ENCODE data around the gene UBXN11. TPM values are rescaled to one million over a fixed set of nuclear protein-coding genes. Genes with fewer than 3 reads are reported as not detected.

Gene UBXN11
- total RNA-seq, 4 donors from 2014 or later = 10.4 to 29.9 (median 16.7) TPM

- TF ChIP-seq CTCF (IDR thresholded peaks at IDR 0.05; ENCODE audit: low read depth) = no peak
Measured at GRCh38 chr1:26239936-26240335, 66.5 kb downstream of the UBXN11 start.

- TF ChIP-seq CTCF (IDR thresholded peaks at IDR 0.05; ENCODE audit: low read depth) = no peak
Measured at GRCh38 chr1:26237230-26237966, 69.0 kb downstream of the UBXN11 start.

- TF ChIP-seq CTCF (IDR thresholded peaks at IDR 0.05; ENCODE audit: low read depth) = no peak
Measured at GRCh38 chr1:26234644-26235370, 71.6 kb downstream of the UBXN11 start.

- no peak for TF ChIP-seq CTCF (IDR thresholded peaks at IDR 0.05; ENCODE audit: low read depth)
Measured at GRCh38 chr1:26233903-26234643, 72.4 kb downstream of the UBXN11 start, which contains the start of gene CEP85. CEP85 (plus strand) TSS chr1:26234200; CDS start chr1:26239784, 5,584 bp downstream.

Other genes with a start within 250 kb of the UBXN11 start
- gene TRIM63, start 239.0 kb downstream of the UBXN11 start, total RNA-seq = 1 to 10 TPM in 3 of 4 donors, under 1 TPM in 1; 0.51 to 1.6 (median 1.2) TPM
- gene PDIK1L, start 194.8 kb downstream of the UBXN11 start, total RNA-seq = 1 to 10 TPM; 5.8 to 9.3 (median 8.3) TPM
- 10 to 100 TPM in 1 of 4 donors, 1 to 10 TPM in 2, under 1 TPM in 1; 0.98 to 11.0 (median 5.5) TPM for gene FAM110D, start 147.6 kb downstream of the UBXN11 start, total RNA-seq
- gene C1orf232, start 137.7 kb downstream of the UBXN11 start, total RNA-seq = not detected
- gene ZNF593, start 136.7 kb downstream of the UBXN11 start, total RNA-seq = 10 to 100 TPM; 17.7 to 32.0 (median 26.9) TPM
- gene ZNF593OS, start 134.8 kb downstream of the UBXN11 start, total RNA-seq = not detected
- gene CNKSR1, start 129.1 kb downstream of the UBXN11 start, total RNA-seq = 1 to 10 TPM in 1 of 4 donors, not detected in 3; 2.1 TPM
- gene CATSPER4, start 116.0 kb downstream of the UBXN11 start, total RNA-seq = not detected
- gene CEP85, start 72.4 kb downstream of the UBXN11 start, total RNA-seq = 1 to 10 TPM; 3.7 to 5.4 (median 4.4) TPM
- 100 to 1,000 TPM in 2 of 4 donors, 10 to 100 TPM in 2; 59.0 to 137 (median 88.3) TPM for gene SH3BGRL3, start 26.6 kb downstream of the UBXN11 start, total RNA-seq
- gene CD52, start 11.3 kb upstream of the UBXN11 start, total RNA-seq = 100 to 1,000 TPM in 1 of 4 donors, 10 to 100 TPM in 2, 1 to 10 TPM in 1; 4.7 to 719 (median 19.2) TPM
- gene CRYBG2, start 47.5 kb upstream of the UBXN11 start, total RNA-seq = not detected
- gene ZNF683, start 66.1 kb upstream of the UBXN11 start, total RNA-seq = not detected
- not detected for gene LIN28A, start 104.2 kb upstream of the UBXN11 start, total RNA-seq
- gene DHDDS, start 125.7 kb upstream of the UBXN11 start, total RNA-seq = 100 to 1,000 TPM in 1 of 4 donors, 10 to 100 TPM in 3; 67.1 to 146 (median 79.5) TPM
- 100 to 1,000 TPM in 3 of 4 donors, 10 to 100 TPM in 1; 91.6 to 171 (median 130) TPM for gene HMGN2, start 165.8 kb upstream of the UBXN11 start, total RNA-seq
- 10 to 100 TPM in 2 of 4 donors, 1 to 10 TPM in 2; 5.3 to 85.5 (median 13.9) TPM for gene RPS6KA1, start 223.1 kb upstream of the UBXN11 start, total RNA-seq

All from subcutaneous adipose tissue (tissue), 4 donors.